Gastrocnemius medialis (tissue), 4 donors: ENCODE results near the gene PCDHA6. TPM values are rescaled to one million over a fixed set of nuclear protein-coding genes. Genes with fewer than 3 reads are reported as not detected.
"Not testable (repeated sequence)": the region's sequence is repeated elsewhere in the genome, so short reads cannot be mapped to it uniquely, and the experiment has no call there.

Experiments
- ATAC-seq, 2 donors: fragments of 150-250 bp; one replicate each; pipeline ENCODE4 v1.9.1; 2016
- DNase-seq, 2 donors: peaks; one replicate each; pipeline ENCODE4 v3.0.0-alpha.2; 2019
- H3K27ac ChIP-seq, 4 donors: fragments of 200-600 bp; sonication (generic); 1 replicate in 1 of 4; 2 replicates in 3 of 4; pipeline ENCODE4 v1.5.1; 2016 to 2018; ENCODE audit warnings: mild to moderate bottlenecking in 2 of 4, moderate library complexity in 1 of 4
- H3K27me3 ChIP-seq, 3 donors: fragments of 200-600 bp; sonication (generic) in 2 of 3; 1 replicate in 1 of 3; 2 replicates in 2 of 3; pipeline versions ENCODE4 v1.5.1 to v1.6.0; 2016 to 2019; ENCODE audit warnings: mild to moderate bottlenecking in 1 of 3, moderate library complexity in 1 of 3
- H3K36me3 ChIP-seq, 2 donors: fragments of 200-600 bp; sonication (generic) in 1 of 2; one replicate each; pipeline ENCODE4 v1.5.1; 2017 to 2018
- H3K4me1 ChIP-seq, 2 donors: fragments of 200-600 bp; sonication (generic) in 1 of 2; one replicate each; pipeline ENCODE4 v1.5.1; 2016 to 2017; ENCODE audit warnings: mild to moderate bottlenecking in 2 of 2
- H3K4me3 ChIP-seq, 4 donors: fragments of 200-600 bp; sonication (generic) in 3 of 4; 1 replicate in 1 of 4; 2 replicates in 3 of 4; pipeline ENCODE4 v1.5.1; 2016 to 2019; ENCODE audit warnings: mild to moderate bottlenecking in 2 of 4
- H3K9me3 ChIP-seq, 3 donors: fragments of 200-600 bp; sonication (generic) in 2 of 3; 1 replicate in 1 of 3; 2 replicates in 2 of 3; pipeline ENCODE4 v1.5.1; 2016 to 2019
- POLR2A ChIP-seq, 2 donors: fragments of 450-650 bp; IDR thresholded peaks; one replicate each; pipeline ENCODE4 v1.6.1; 2017; ENCODE audit warnings: antibody characterized with exemption in 2 of 2, mild to moderate bottlenecking in 2 of 2, moderate library complexity in 2 of 2
- in situ Hi-C, 4 donors: fragments of 200-750 bp; cut with MboI; loops; one replicate each; pipeline versions ENCODE4 v1.15.0 to v1.8.0; 2017; ENCODE audit warnings: low sequenced_read_pairs in 4 of 4
- intact Hi-C: fragments of 100-400 bp; cut with DNase I; formaldehyde crosslinking; loops from one replicate; pipeline ENCODE4 v1.15.1; 2023; ENCODE audit warnings: low total_unique reads
- total RNA-seq, 4 donors: library from RNA; depleted of rRNA; stranded (reverse); fragments of >200 nt; gene quantifications; one replicate each; pipeline versions ENCODE4 v1.1.0 to v1.2.3, GENCODE V29; 2016
- TF ChIP-seq, protein P1 (sequence below), 5 experiments: fragments of 450-650 bp in 3 of 5; fragments of 200-600 bp in 2 of 5; sonication (generic) in 2 of 5; IDR thresholded peaks in 4 of 5; conservative IDR thresholded peaks in 1 of 5; 1 replicate in 4 of 5; 2 replicates in 1 of 5; pipeline ENCODE4 v1.5.1; 2016 to 2019; ENCODE audit warnings: antibody characterized with exemption in 5 of 5, mild to moderate bottlenecking in 3 of 5, moderate library complexity in 3 of 5

PCDHA6 gene
- total RNA-seq, 4 donors from 2014 or later: 0.10 to 0.19 TPM; not detected in 2

GRCh38 chr5:140800816-140801493 is 26.8 kb upstream of the PCDHA6 start, which contains the start of gene PCDHA3:
TSS of gene PCDHA3 (plus strand) at chr5:140801057.
- Histone ChIP-seq H3K27me3 (peaks cover 0 to 18% (median 3%) of the 10 kb centered on the region in 3 donors), H3K4me1 (no peaks in the 10 kb centered on the region), H3K9me3 (peaks cover 0 to 11% (median 0%) of the 10 kb centered on the region in 3 donors), H3K36me3 (no peaks in the 10 kb centered on the region), H3K27ac (no peak within 1 kb of the TSS), H3K4me3 (peak within 1 kb of the TSS in 3 of 4 donors; percentile 9 to 39 (median 36))
- in situ Hi-C loops: no loop called here
- ATAC-seq (no peak), DNase-seq (no peak)
- intact Hi-C loops: no loop called here
- TF ChIP-seq POLR2A (IDR thresholded peaks at IDR 0.05): no peak
- TF ChIP-seq, protein P1, sequence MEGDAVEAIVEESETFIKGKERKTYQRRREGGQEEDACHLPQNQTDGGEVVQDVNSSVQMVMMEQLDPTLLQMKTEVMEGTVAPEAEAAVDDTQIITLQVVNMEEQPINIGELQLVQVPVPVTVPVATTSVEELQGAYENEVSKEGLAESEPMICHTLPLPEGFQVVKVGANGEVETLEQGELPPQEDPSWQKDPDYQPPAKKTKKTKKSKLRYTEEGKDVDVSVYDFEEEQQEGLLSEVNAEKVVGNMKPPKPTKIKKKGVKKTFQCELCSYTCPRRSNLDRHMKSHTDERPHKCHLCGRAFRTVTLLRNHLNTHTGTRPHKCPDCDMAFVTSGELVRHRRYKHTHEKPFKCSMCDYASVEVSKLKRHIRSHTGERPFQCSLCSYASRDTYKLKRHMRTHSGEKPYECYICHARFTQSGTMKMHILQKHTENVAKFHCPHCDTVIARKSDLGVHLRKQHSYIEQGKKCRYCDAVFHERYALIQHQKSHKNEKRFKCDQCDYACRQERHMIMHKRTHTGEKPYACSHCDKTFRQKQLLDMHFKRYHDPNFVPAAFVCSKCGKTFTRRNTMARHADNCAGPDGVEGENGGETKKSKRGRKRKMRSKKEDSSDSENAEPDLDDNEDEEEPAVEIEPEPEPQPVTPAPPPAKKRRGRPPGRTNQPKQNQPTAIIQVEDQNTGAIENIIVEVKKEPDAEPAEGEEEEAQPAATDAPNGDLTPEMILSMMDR (IDR thresholded peaks at IDR 0.05 in 4 of 5, conservative IDR thresholded peaks at IDR 0.05 in 1 of 5): peak in 1 of 5 experiments; percentile 30

DNA sequence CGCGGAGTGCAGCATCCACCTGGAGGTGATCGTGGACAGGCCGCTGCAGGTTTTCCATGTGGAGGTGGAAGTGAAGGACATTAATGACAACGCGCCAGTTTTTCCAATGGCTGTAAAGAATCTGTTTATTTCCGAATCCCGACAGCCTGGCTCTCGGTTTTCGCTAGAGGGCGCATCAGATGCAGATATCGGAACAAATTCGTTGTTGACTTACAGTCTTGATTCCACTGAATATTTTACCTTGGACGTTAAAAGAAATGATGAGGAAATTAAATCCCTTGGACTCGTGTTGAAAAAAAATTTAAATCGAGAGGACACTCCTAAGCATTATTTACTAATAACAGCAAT is 26.3 kb upstream of the PCDHA6 start:
- Histone ChIP-seq H3K27me3 (peaks cover 0 to 18% (median 3%) of the 10 kb centered on the region in 3 donors), H3K36me3 (no peaks in the 10 kb centered on the region), H3K27ac (no peak overlapping the region), H3K9me3 (peaks cover 0 to 6% (median 0%) of the 10 kb centered on the region in 3 donors), H3K4me1 (no peaks in the 10 kb centered on the region), H3K4me3 (peak overlapping the region in 3 of 4 donors; percentile 9 to 39 (median 36))
- intact Hi-C loops: no loop called here
- ATAC-seq (no peak), DNase-seq (no peak)
- TF ChIP-seq, protein P1 (IDR thresholded peaks at IDR 0.05 in 4 of 5, conservative IDR thresholded peaks at IDR 0.05 in 1 of 5): no peak
- no peak for TF ChIP-seq POLR2A (IDR thresholded peaks at IDR 0.05)
- in situ Hi-C loops: no loop called here

GRCh38 chr5:140802381-140802780 is 25.4 kb upstream of the PCDHA6 start:
- H3K4me1 ChIP-seq, H3K4me3 ChIP-seq, DNase-seq, H3K36me3 ChIP-seq, H3K9me3 ChIP-seq, in situ Hi-C loops, H3K27ac ChIP-seq, intact Hi-C loops, ATAC-seq: not testable (repeated sequence)
- peaks cover 0 to 22% (median 5%) of the 10 kb centered on the region in 3 donors for H3K27me3 ChIP-seq

GRCh38 chr5:140802781-140803271 is 24.9 kb upstream of the PCDHA6 start:
- no peak overlapping the region for H3K4me3 ChIP-seq
- no peak for TF ChIP-seq POLR2A (IDR thresholded peaks at IDR 0.05)
- TF ChIP-seq, protein P1 (IDR thresholded peaks at IDR 0.05 in 4 of 5, conservative IDR thresholded peaks at IDR 0.05 in 1 of 5): no peak
- peaks cover 0 to 22% (median 5%) of the 10 kb centered on the region in 3 donors for H3K27me3 ChIP-seq
- H3K36me3 ChIP-seq: no peaks in the 10 kb centered on the region
- H3K27ac ChIP-seq: no peak overlapping the region
- in situ Hi-C loops (no loop called here), intact Hi-C loops (no loop called here)
- H3K9me3 ChIP-seq: no peaks in the 10 kb centered on the region
- ATAC-seq: no peak
- no peaks in the 10 kb centered on the region for H3K4me1 ChIP-seq
- no peak for DNase-seq

DNA sequence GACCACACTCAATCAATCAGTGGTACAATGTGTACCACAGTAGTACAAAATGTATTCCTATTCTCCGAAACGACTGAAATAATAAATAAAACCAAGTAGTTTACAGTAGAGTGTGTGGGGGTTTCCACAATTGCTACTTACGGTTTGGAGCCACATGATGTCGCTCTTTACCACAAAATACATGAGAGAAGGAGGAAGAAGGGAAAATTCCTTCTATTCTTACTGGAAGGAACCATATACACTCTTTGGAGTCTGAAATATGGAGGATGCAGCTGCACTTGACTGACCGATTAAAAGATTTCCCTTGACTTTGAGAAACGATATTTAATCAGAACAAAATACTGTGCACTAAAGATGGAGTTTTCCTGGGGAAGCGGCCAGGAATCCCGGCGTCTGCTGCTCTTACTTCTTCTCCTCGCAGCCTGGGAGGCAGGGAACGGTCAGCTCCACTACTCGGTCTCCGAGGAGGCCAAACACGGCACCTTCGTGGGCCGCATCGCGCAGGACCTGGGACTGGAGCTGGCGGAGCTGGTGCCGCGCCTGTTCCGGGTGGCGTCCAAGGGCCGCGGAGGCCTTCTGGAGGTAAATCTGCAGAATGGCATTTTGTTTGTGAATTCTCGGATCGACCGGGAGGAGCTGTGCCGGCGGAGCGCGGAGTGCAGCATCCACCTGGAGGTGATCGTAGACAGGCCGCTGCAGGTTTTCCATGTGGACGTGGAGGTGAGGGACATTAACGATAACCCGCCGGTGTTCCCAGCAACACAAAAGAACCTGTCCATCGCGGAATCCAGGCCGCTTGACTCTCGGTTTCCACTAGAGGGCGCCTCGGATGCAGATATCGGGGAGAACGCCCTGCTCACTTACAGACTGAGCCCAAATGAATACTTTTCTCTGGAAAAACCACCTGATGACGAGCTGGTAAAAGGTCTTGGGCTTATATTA is 20.7 kb upstream of the PCDHA6 start, which contains the start of gene PCDHA4:
Gene PCDHA4, plus strand, starts transcription at position 235 of the 942 bp plus-strand sequence.
- intact Hi-C loops: no loop called here
- peaks cover 0 to 6% (median 5%) of the 10 kb centered on the region in 3 donors for H3K27me3 ChIP-seq
- H3K4me3 ChIP-seq: peak within 1 kb of the TSS in 2 of 4 donors; percentile 37 to 43
- no peak within 1 kb of the TSS for H3K27ac ChIP-seq
- in situ Hi-C loops: no loop called here
- H3K4me1 ChIP-seq: no peaks in the 10 kb centered on the region
- no peak for DNase-seq
- no peaks in the 10 kb centered on the region for H3K9me3 ChIP-seq
- ATAC-seq: no peak
- TF ChIP-seq, protein P1 (IDR thresholded peaks at IDR 0.05 in 4 of 5, conservative IDR thresholded peaks at IDR 0.05 in 1 of 5): peak in 2 of 5 experiments; percentile 6 to 38
- no peak for TF ChIP-seq POLR2A (IDR thresholded peaks at IDR 0.05)
- no peaks in the 10 kb centered on the region for H3K36me3 ChIP-seq

- H3K27me3 ChIP-seq, H3K4me3 ChIP-seq, ATAC-seq, H3K9me3 ChIP-seq, H3K27ac ChIP-seq, H3K4me1 ChIP-seq, in situ Hi-C loops, intact Hi-C loops, DNase-seq, H3K36me3 ChIP-seq: not testable (repeated sequence)
Measured at GRCh38 chr5:140808241-140808888, 19.4 kb upstream of the PCDHA6 start.
